ENCODE measurements around the gene ADAMTS18.

- TF ChIP-seq CTCF (IDR thresholded peaks at IDR 0.05; ENCODE audit: insufficient read depth, low read length) (no peak), GABPA (IDR thresholded peaks at IDR 0.05; ENCODE audit: low read depth) (no peak)
These were observed 34.8 kb upstream of the ADAMTS18 start for GRCh38 chr16:77469634-77470033.
